ENCODE measurements around the gene OLFM2.
"Not testable (repeated sequence)": the region's sequence is repeated elsewhere in the genome, so short reads cannot be mapped to it uniquely, and the experiment has no call there.

The OLFM2 gene

GRCh38 chr19:9823816-9824215 lies 112.5 kb downstream of the OLFM2 start:
- no peak for DNase-seq

GRCh38 chr19:9820034-9820433 lies 116.3 kb downstream of the OLFM2 start:
- DNase-seq, result not testable (repeated sequence)

- no peak for DNase-seq
These were observed 116.8 kb downstream of the OLFM2 start for GRCh38 chr19:9819596-9819909.

- DNase-seq, result peak; percentile 100
These were observed 117.3 kb downstream of the OLFM2 start, which contains the start of gene FBXL12 for GRCh38 chr19:9818734-9819595. Gene FBXL12, minus strand, starts transcription at chr19:9819079. Its CDS starts 266 bp downstream, at chr19:9818813.

GRCh38 chr19:9818175-9818733 lies 118.1 kb downstream of the OLFM2 start:
- no peak for DNase-seq

- no peak for DNase-seq
These were observed 125.2 kb downstream of the OLFM2 start for GRCh38 chr19:9811139-9811538.

- DNase-seq, result no peak
These were observed 127.2 kb downstream of the OLFM2 start for GRCh38 chr19:9808855-9809824.

- DNase-seq, result no peak
These were observed 129.5 kb downstream of the OLFM2 start for GRCh38 chr19:9806803-9807202.
